Gastrocnemius medialis (tissue), 4 donors: ENCODE measurements around the gene GRIA1. TPM values are rescaled to one million over a fixed set of nuclear protein-coding genes. Genes with fewer than 3 reads are reported as not detected.
A peak's percentile ranks its signal among the peaks of the same experiment; 100 is the strongest.

Experiments used
- ATAC-seq, 2 donors: fragments of 150-250 bp; one replicate each; pipeline ENCODE4 v1.9.1; 2016
- DNase-seq, 2 donors: peaks; one replicate each; pipeline ENCODE4 v3.0.0-alpha.2; 2019
- H3K27ac ChIP-seq, 4 donors: fragments of 200-600 bp; sonication (generic); 1 replicate in 1 of 4; 2 replicates in 3 of 4; pipeline ENCODE4 v1.5.1; 2016 to 2018; ENCODE audit warnings: mild to moderate bottlenecking in 2 of 4, moderate library complexity in 1 of 4
- H3K27me3 ChIP-seq, 3 donors: fragments of 200-600 bp; sonication (generic) in 2 of 3; 1 replicate in 1 of 3; 2 replicates in 2 of 3; pipeline versions ENCODE4 v1.5.1 to v1.6.0; 2016 to 2019; ENCODE audit warnings: mild to moderate bottlenecking in 1 of 3, moderate library complexity in 1 of 3
- H3K36me3 ChIP-seq, 2 donors: fragments of 200-600 bp; sonication (generic) in 1 of 2; one replicate each; pipeline ENCODE4 v1.5.1; 2017 to 2018
- H3K4me1 ChIP-seq, 2 donors: fragments of 200-600 bp; sonication (generic) in 1 of 2; one replicate each; pipeline ENCODE4 v1.5.1; 2016 to 2017; ENCODE audit warnings: mild to moderate bottlenecking in 2 of 2
- H3K4me3 ChIP-seq, 4 donors: fragments of 200-600 bp; sonication (generic) in 3 of 4; 1 replicate in 1 of 4; 2 replicates in 3 of 4; pipeline ENCODE4 v1.5.1; 2016 to 2019; ENCODE audit warnings: mild to moderate bottlenecking in 2 of 4
- H3K9me3 ChIP-seq, 3 donors: fragments of 200-600 bp; sonication (generic) in 2 of 3; 1 replicate in 1 of 3; 2 replicates in 2 of 3; pipeline ENCODE4 v1.5.1; 2016 to 2019
- POLR2A ChIP-seq, 2 donors: fragments of 450-650 bp; IDR thresholded peaks; one replicate each; pipeline ENCODE4 v1.6.1; 2017; ENCODE audit warnings: antibody characterized with exemption in 2 of 2, mild to moderate bottlenecking in 2 of 2, moderate library complexity in 2 of 2
- in situ Hi-C, 4 donors: fragments of 200-750 bp; cut with MboI; loops; one replicate each; pipeline versions ENCODE4 v1.15.0 to v1.8.0; 2017; ENCODE audit warnings: low sequenced_read_pairs in 4 of 4
- intact Hi-C: fragments of 100-400 bp; cut with DNase I; formaldehyde crosslinking; loops from one replicate; pipeline ENCODE4 v1.15.1; 2023; ENCODE audit warnings: low total_unique reads
- total RNA-seq, 4 donors: library from RNA; depleted of rRNA; stranded (reverse); fragments of >200 nt; gene quantifications; one replicate each; pipeline versions ENCODE4 v1.1.0 to v1.2.3, GENCODE V29; 2016
- TF ChIP-seq, protein P1 (sequence below), 5 experiments: fragments of 450-650 bp in 3 of 5; fragments of 200-600 bp in 2 of 5; sonication (generic) in 2 of 5; IDR thresholded peaks in 4 of 5; conservative IDR thresholded peaks in 1 of 5; 1 replicate in 4 of 5; 2 replicates in 1 of 5; pipeline ENCODE4 v1.5.1; 2016 to 2019; ENCODE audit warnings: antibody characterized with exemption in 5 of 5, mild to moderate bottlenecking in 3 of 5, moderate library complexity in 3 of 5

Gene GRIA1
- total RNA-seq, 4 donors from 2014 or later, result 0.18 to 0.46 TPM; not detected in 2

- intact Hi-C loops (no loop called here), in situ Hi-C loops (no loop called here)
- H3K36me3 ChIP-seq, result no peaks in the 10 kb centered on the region
- H3K4me3 ChIP-seq, result no peak overlapping the region
- no peak for ATAC-seq
- no peak for DNase-seq
- peak overlapping the region in 1 of 4 donors; percentile 35 for H3K27ac ChIP-seq
- H3K9me3 ChIP-seq, result no peaks in the 10 kb centered on the region
- no peak for TF ChIP-seq POLR2A (IDR thresholded peaks at IDR 0.05)
- TF ChIP-seq, protein P1, sequence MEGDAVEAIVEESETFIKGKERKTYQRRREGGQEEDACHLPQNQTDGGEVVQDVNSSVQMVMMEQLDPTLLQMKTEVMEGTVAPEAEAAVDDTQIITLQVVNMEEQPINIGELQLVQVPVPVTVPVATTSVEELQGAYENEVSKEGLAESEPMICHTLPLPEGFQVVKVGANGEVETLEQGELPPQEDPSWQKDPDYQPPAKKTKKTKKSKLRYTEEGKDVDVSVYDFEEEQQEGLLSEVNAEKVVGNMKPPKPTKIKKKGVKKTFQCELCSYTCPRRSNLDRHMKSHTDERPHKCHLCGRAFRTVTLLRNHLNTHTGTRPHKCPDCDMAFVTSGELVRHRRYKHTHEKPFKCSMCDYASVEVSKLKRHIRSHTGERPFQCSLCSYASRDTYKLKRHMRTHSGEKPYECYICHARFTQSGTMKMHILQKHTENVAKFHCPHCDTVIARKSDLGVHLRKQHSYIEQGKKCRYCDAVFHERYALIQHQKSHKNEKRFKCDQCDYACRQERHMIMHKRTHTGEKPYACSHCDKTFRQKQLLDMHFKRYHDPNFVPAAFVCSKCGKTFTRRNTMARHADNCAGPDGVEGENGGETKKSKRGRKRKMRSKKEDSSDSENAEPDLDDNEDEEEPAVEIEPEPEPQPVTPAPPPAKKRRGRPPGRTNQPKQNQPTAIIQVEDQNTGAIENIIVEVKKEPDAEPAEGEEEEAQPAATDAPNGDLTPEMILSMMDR (IDR thresholded peaks at IDR 0.05 in 4 of 5, conservative IDR thresholded peaks at IDR 0.05 in 1 of 5), result no peak
- peaks cover 0 to 3% of the 10 kb centered on the region in 2 donors for H3K4me1 ChIP-seq
- no peaks in the 10 kb centered on the region for H3K27me3 ChIP-seq
Measured at GRCh38 chr5:153671653-153672346, 181.3 kb downstream of the GRIA1 start.

- no peak for TF ChIP-seq POLR2A (IDR thresholded peaks at IDR 0.05)
- TF ChIP-seq, protein P1 (IDR thresholded peaks at IDR 0.05 in 4 of 5, conservative IDR thresholded peaks at IDR 0.05 in 1 of 5), result no peak
- DNase-seq (no peak), ATAC-seq (peak in 1 of 2 donors; percentile 26)
- no peaks in the 10 kb centered on the region for H3K9me3 ChIP-seq
- peak overlapping the region in 1 of 4 donors; percentile 39 for H3K27ac ChIP-seq
- H3K4me3 ChIP-seq, result no peak overlapping the region
- in situ Hi-C loops, result no loop called here
- no peaks in the 10 kb centered on the region for H3K27me3 ChIP-seq
- no peaks in the 10 kb centered on the region for H3K36me3 ChIP-seq
- H3K4me1 ChIP-seq, result peaks cover 0 to 3% of the 10 kb centered on the region in 2 donors
- intact Hi-C loops, result no loop called here
Measured at GRCh38 chr5:153672347-153673090, 182.0 kb downstream of the GRIA1 start.

- Histone ChIP-seq H3K4me3 (no peak overlapping the region), H3K27me3 (no peaks in the 10 kb centered on the region), H3K36me3 (no peaks in the 10 kb centered on the region), H3K9me3 (no peaks in the 10 kb centered on the region), H3K4me1 (peaks cover 0 to 3% of the 10 kb centered on the region in 2 donors), H3K27ac (no peak overlapping the region)
- ATAC-seq (no peak), DNase-seq (no peak)
- intact Hi-C loops (no loop called here), in situ Hi-C loops (no loop called here)
- TF ChIP-seq POLR2A (IDR thresholded peaks at IDR 0.05), result no peak
- TF ChIP-seq, protein P1 (IDR thresholded peaks at IDR 0.05 in 4 of 5, conservative IDR thresholded peaks at IDR 0.05 in 1 of 5), result no peak
Measured at GRCh38 chr5:153674356-153674755, 183.9 kb downstream of the GRIA1 start.

- no peak for DNase-seq
- in situ Hi-C loops, result no loop called here
Measured at GRCh38 chr5:153676406-153676805, 185.9 kb downstream of the GRIA1 start.

More at GRCh38 chr5:153676406-153676805, 185.9 kb downstream of the GRIA1 start:
- no peaks in the 10 kb centered on the region for H3K36me3 ChIP-seq
- no peak for ATAC-seq
- H3K27me3 ChIP-seq, result no peaks in the 10 kb centered on the region
- TF ChIP-seq POLR2A (IDR thresholded peaks at IDR 0.05), result no peak
- TF ChIP-seq, protein P1 (IDR thresholded peaks at IDR 0.05 in 4 of 5, conservative IDR thresholded peaks at IDR 0.05 in 1 of 5), result no peak
- H3K27ac ChIP-seq, result no peak overlapping the region
- peaks cover 0 to 3% of the 10 kb centered on the region in 2 donors for H3K4me1 ChIP-seq
- intact Hi-C loops, result no loop called here
- H3K9me3 ChIP-seq, result no peaks in the 10 kb centered on the region
- no peak overlapping the region for H3K4me3 ChIP-seq
